Stomach smooth muscle (tissue), 2 donors: Measurements from ENCODE around the gene CD300LG.

Source experiments
- H3K27ac ChIP-seq: one replicate; pipeline ENCODE4 v1.7.0; 2013; ENCODE audit warnings: mild to moderate bottlenecking, low read length, inconsistent platforms
- H3K27me3 ChIP-seq, 2 donors: one replicate each; pipeline ENCODE4 v1.7.0; 2013; ENCODE audit warnings: low read length in 2 of 2; ENCODE audit not compliant: insufficient read depth in 2 of 2, control insufficient read depth in 1 of 2
- H3K36me3 ChIP-seq, 2 donors: one replicate each; pipeline ENCODE4 v1.7.0; 2013; ENCODE audit warnings: low read length in 2 of 2; ENCODE audit not compliant: control insufficient read depth in 2 of 2, insufficient read depth in 2 of 2
- H3K4me1 ChIP-seq: one replicate; pipeline ENCODE4 v1.7.0; 2013; ENCODE audit warnings: low read length; ENCODE audit not compliant: control insufficient read depth, insufficient read depth
- H3K4me3 ChIP-seq, 2 donors: one replicate each; pipeline ENCODE4 v1.7.0; 2013; ENCODE audit warnings: low read length in 2 of 2
- H3K9ac ChIP-seq, 2 donors: one replicate each; pipeline ENCODE4 v1.7.0; 2013; ENCODE audit warnings: low read length in 2 of 2, mild to moderate bottlenecking in 1 of 2
- H3K9me3 ChIP-seq, 2 donors: one replicate each; pipeline ENCODE4 v1.7.0; 2013; ENCODE audit warnings: low read length in 2 of 2; ENCODE audit not compliant: control insufficient read depth in 2 of 2
- donor health status: healthy.
- donor health status: Pancreatic carcinoma.

CD300LG gene

DNA sequence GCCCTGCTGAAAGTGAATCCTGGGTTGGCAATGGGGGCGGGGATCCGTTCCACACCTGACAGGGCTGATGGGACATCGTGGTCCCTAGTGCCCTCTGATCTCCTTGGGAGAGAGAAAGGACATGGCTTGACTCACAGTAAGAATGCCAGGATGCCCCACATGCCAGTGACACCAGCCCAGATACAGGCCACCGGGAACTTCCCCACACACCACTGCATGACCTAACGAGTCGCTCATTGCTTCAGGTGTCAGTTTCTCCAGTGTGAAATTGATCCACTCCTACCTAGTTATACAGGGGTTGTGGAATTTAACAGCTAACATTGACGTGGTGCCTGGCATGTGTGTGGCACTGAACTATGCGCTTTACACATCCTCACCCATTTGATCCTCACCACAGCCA is 7.5 kb downstream of the CD300LG start:
- H3K27me3 ChIP-seq: peaks cover 4 to 8% of the 10 kb centered on the region in 2 donors
- no peaks in the 10 kb centered on the region for H3K9me3 ChIP-seq
- H3K36me3 ChIP-seq: no peaks in the 10 kb centered on the region
- peaks cover 2% of the 10 kb centered on the region for H3K4me1 ChIP-seq
- H3K27ac ChIP-seq: no peak overlapping the region
- H3K4me3 ChIP-seq: no peak overlapping the region
- no peak overlapping the region for H3K9ac ChIP-seq

DNA sequence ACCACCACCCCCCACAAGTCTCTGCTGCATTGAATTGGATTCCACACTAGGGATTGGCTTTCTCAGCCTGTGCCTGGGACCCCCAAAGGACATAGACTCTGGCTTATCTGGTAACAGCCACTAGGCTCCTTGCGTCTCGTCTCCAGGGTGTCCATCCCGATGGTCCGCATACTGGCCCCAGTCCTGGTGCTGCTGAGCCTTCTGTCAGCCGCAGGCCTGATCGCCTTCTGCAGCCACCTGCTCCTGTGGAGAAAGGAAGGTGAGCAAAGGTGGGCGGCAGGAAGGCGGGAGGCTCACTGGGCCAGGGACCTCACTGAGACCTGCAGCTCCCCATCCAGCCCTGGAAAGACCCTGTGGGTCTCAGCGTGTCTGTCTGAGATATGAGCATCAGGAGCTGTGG is 8.1 kb downstream of the CD300LG start:
- no peak overlapping the region for H3K9ac ChIP-seq
- H3K27me3 ChIP-seq: peaks cover 4 to 8% of the 10 kb centered on the region in 2 donors
- no peak overlapping the region for H3K27ac ChIP-seq
- H3K9me3 ChIP-seq: no peaks in the 10 kb centered on the region
- no peaks in the 10 kb centered on the region for H3K36me3 ChIP-seq
- peaks cover 2% of the 10 kb centered on the region for H3K4me1 ChIP-seq
- no peak overlapping the region for H3K4me3 ChIP-seq

DNA sequence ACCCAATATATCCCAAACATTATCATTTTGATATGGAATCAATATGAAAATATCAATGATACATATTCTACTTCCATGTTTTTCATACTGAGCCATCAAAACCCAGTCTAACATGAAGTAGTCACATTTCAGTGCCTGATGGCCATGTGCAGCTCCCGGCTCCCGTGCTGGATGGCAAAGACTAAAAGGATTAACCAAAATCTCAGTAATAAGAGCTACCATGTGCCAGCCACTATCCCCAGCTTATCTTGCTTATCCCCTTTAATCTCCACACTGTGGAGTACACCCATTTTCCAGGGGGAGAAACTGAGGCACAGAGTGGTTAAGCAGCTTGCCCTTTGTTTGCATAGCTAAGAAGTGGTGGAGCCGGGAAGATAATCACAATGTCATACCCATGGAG is 9.2 kb downstream of the CD300LG start:
- H3K9ac ChIP-seq: no peak overlapping the region
- no peak overlapping the region for H3K27ac ChIP-seq
- no peak overlapping the region for H3K4me3 ChIP-seq
- H3K4me1 ChIP-seq: peaks cover 10% of the 10 kb centered on the region
- peaks cover 4 to 8% of the 10 kb centered on the region in 2 donors for H3K27me3 ChIP-seq
- H3K9me3 ChIP-seq: no peaks in the 10 kb centered on the region
- no peaks in the 10 kb centered on the region for H3K36me3 ChIP-seq

DNA sequence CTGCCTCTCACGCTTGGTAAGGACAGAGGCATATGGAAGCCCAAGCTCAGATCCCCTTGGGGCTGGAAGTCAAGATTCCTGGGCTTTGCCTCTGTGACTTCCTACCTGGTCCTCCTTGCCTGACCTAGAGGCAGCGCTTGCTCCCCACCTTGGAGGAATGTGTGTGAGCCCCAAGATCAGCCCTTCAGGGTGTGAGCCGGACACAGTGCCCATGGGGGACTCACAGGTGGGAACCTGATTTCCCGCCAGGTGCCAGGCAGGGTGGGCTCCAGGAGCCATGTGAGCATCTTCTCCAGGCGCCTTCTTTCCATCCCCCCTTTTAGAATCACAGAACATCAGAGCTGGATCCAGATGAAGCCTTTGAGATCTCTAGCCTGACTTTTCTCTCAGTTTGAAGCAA is 10.2 kb downstream of the CD300LG start:
- no peak overlapping the region for H3K27ac ChIP-seq
- peaks cover 4 to 8% of the 10 kb centered on the region in 2 donors for H3K27me3 ChIP-seq
- H3K4me1 ChIP-seq: peaks cover 16% of the 10 kb centered on the region
- no peak overlapping the region for H3K4me3 ChIP-seq
- H3K9ac ChIP-seq: no peak overlapping the region
- no peaks in the 10 kb centered on the region for H3K36me3 ChIP-seq
- H3K9me3 ChIP-seq: no peaks in the 10 kb centered on the region

GRCh38 chr17:43857957-43858600 is 11.1 kb downstream of the CD300LG start:
- peaks cover 17% of the 10 kb centered on the region for H3K4me1 ChIP-seq
- no peaks in the 10 kb centered on the region for H3K36me3 ChIP-seq
- H3K4me3 ChIP-seq: no peak overlapping the region
- no peaks in the 10 kb centered on the region for H3K9me3 ChIP-seq
- peaks cover 4 to 8% of the 10 kb centered on the region in 2 donors for H3K27me3 ChIP-seq
- no peak overlapping the region for H3K9ac ChIP-seq
- H3K27ac ChIP-seq: no peak overlapping the region

- no peak overlapping the region for H3K4me3 ChIP-seq
- no peak overlapping the region for H3K27ac ChIP-seq
These were observed 13.2 kb downstream of the CD300LG start for GRCh38 chr17:43860077-43860725.

GRCh38 chr17:43860927-43861622 is 14.1 kb downstream of the CD300LG start:
- H3K9ac ChIP-seq: no peak overlapping the region
- H3K9me3 ChIP-seq: no peaks in the 10 kb centered on the region
- no peak overlapping the region for H3K4me3 ChIP-seq
- no peak overlapping the region for H3K27ac ChIP-seq
- peaks cover 17% of the 10 kb centered on the region for H3K4me1 ChIP-seq
- H3K36me3 ChIP-seq: no peaks in the 10 kb centered on the region
- peaks cover 4 to 6% of the 10 kb centered on the region in 2 donors for H3K27me3 ChIP-seq

More at GRCh38 chr17:43860077-43860725, 13.2 kb downstream of the CD300LG start:
- Histone ChIP-seq H3K9me3 (no peaks in the 10 kb centered on the region), H3K27me3 (peaks cover 4 to 8% of the 10 kb centered on the region in 2 donors), H3K9ac (no peak overlapping the region), H3K36me3 (no peaks in the 10 kb centered on the region), H3K4me1 (peaks cover 17% of the 10 kb centered on the region)

GRCh38 chr17:43861960-43862359 is 15.0 kb downstream of the CD300LG start:
- H3K27me3 ChIP-seq: peaks cover under 1 to 2% of the 10 kb centered on the region in 2 donors
- H3K9ac ChIP-seq: no peak overlapping the region
- H3K36me3 ChIP-seq: no peaks in the 10 kb centered on the region
- H3K4me3 ChIP-seq: no peak overlapping the region
- no peaks in the 10 kb centered on the region for H3K9me3 ChIP-seq
- H3K27ac ChIP-seq: no peak overlapping the region
- H3K4me1 ChIP-seq: peaks cover 17% of the 10 kb centered on the region

DNA sequence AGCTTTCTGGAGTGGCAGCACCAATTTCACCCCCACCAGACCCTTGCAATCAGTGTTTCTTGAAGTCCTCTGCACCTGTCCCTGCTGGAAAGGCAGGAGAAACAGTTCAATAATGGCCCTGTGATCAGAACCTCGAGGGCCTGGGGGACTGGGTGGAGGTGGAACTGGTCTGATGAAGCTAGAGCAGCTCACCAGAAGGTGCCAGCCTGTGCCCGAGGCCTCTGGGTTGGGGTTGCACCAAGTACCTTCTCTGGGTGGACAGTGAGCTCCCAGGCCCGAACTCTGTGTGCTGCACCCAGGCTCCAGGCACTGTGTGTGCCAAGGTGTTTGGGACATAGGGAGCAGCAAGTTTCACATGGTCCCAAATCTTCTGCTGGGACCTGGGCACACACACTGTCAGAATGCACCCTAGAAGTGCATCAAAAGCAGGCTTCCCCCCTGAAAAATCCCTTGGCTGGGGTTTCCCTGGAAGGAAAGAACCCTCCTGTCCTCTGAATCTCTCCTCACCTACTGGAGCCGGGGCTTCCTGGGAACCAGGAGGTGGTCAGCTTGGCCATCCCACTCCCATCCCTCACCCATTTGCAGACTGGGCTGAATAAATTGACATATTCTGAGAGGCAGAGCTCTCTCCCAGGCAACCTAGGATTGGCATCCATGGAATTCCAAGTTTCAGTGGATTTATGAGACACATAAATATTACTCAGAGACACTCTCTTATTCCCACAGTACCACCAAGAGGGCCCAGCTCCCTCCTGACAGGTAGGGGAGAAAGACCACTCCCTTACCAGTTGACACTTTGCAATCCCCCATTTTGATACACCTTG is 17.4 kb downstream of the CD300LG start:
- Histone ChIP-seq H3K36me3 (no peaks in the 10 kb centered on the region), H3K9ac (no peak overlapping the region), H3K27me3 (peaks cover 0 to 3% of the 10 kb centered on the region in 2 donors), H3K4me1 (peaks cover 15% of the 10 kb centered on the region), H3K9me3 (no peaks in the 10 kb centered on the region), H3K4me3 (no peak overlapping the region), H3K27ac (no peak overlapping the region)

DNA sequence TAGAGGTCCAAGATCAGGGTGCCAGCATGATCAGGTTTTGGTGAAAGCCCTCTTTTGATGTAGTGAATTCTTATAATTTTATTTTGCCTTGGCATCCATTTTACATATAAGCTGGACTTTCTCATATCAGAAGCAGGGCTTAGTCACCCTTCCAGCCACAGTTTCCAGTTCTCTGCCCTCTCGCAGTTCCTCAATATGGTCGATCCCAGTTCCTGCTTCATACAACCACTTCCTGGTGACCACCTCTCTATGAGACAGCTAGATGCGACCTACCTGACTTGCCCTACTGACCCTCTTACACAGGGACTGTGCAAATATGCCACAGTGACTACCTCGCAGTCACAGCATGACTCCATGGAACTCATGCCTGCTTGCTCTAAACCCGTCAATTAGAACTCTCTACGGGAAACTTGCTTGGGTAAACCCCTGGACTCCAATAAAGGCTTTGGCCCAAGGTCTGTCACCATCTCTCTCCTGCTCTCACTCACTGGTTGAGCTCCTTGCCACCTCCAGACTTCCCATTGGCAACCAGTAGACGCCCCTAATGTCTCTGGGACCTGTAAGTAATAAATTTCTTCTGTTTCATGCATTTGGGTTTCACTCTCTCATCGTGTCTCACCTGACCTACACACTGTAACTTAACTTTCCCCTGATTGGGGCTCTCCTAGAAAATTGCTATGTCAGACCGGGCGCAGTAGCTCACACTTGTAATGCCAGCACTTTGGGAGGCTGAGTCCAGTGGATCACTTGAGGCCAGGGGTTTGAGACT is 21.4 kb downstream of the CD300LG start:
- no peak overlapping the region for H3K4me3 ChIP-seq
- H3K9me3 ChIP-seq: no peaks in the 10 kb centered on the region
- H3K9ac ChIP-seq: no peak overlapping the region
- no peaks in the 10 kb centered on the region for H3K36me3 ChIP-seq
- H3K27ac ChIP-seq: no peak overlapping the region
- H3K4me1 ChIP-seq: no peaks in the 10 kb centered on the region
- peaks cover 0 to 6% of the 10 kb centered on the region in 2 donors for H3K27me3 ChIP-seq
